ENCODE data around the gene C5orf15.

C5orf15 gene

GRCh38 chr5:133990396-133990795 is 22.0 kb upstream of the C5orf15 start:
- Histone ChIP-seq H3K27ac (ENCODE audit: poor library complexity, severe bottlenecking) (no peak overlapping the region), H3K4me1 (ENCODE audit: insufficient read depth, poor library complexity, severe bottlenecking) (peaks cover 16% of the 10 kb centered on the region), H3K9me3 (ENCODE audit: severe bottlenecking) (no peaks in the 10 kb centered on the region), H3K36me3 (ENCODE audit: low read depth) (peaks cover 78% of the 10 kb centered on the region), H3K4me3 (ENCODE audit: severe bottlenecking) (no peak overlapping the region), H3K27me3 (ENCODE audit: insufficient read depth, poor library complexity, severe bottlenecking) (no peaks in the 10 kb centered on the region)
- DNase-seq (ENCODE audit: low spot score) (peak; percentile 35), ATAC-seq (ENCODE audit: low read depth) (no peak)
- no peak for TF ChIP-seq CTCF (IDR thresholded peaks at IDR 0.05; ENCODE audit: poor library complexity, severe bottlenecking)

- Histone ChIP-seq H3K36me3 (ENCODE audit: low read depth) (peaks cover 100% of the 10 kb centered on the region), H3K27me3 (ENCODE audit: insufficient read depth, poor library complexity, severe bottlenecking) (no peaks in the 10 kb centered on the region), H3K27ac (ENCODE audit: poor library complexity, severe bottlenecking) (no peak overlapping the region), H3K9me3 (ENCODE audit: severe bottlenecking) (no peaks in the 10 kb centered on the region), H3K4me1 (ENCODE audit: insufficient read depth, poor library complexity, severe bottlenecking) (no peaks in the 10 kb centered on the region), H3K4me3 (ENCODE audit: severe bottlenecking) (no peak overlapping the region)
- no peak for DNase-seq (ENCODE audit: low spot score)
- no peak for ATAC-seq (ENCODE audit: low read depth)
- no peak for TF ChIP-seq CTCF (IDR thresholded peaks at IDR 0.05; ENCODE audit: poor library complexity, severe bottlenecking)
Measured at GRCh38 chr5:133985540-133986180, 17.2 kb upstream of the C5orf15 start.

GRCh38 chr5:133983674-133984073 is 15.2 kb upstream of the C5orf15 start:
- H3K36me3 ChIP-seq (ENCODE audit: low read depth): peaks cover 97% of the 10 kb centered on the region

GRCh38 chr5:133981714-133982113 is 13.3 kb upstream of the C5orf15 start:
- ATAC-seq (ENCODE audit: low read depth) (no peak), DNase-seq (ENCODE audit: low spot score) (no peak)
- no peak for TF ChIP-seq CTCF (IDR thresholded peaks at IDR 0.05; ENCODE audit: poor library complexity, severe bottlenecking)
- Histone ChIP-seq H3K27me3 (ENCODE audit: insufficient read depth, poor library complexity, severe bottlenecking) (no peaks in the 10 kb centered on the region), H3K27ac (ENCODE audit: poor library complexity, severe bottlenecking) (no peak overlapping the region), H3K4me1 (ENCODE audit: insufficient read depth, poor library complexity, severe bottlenecking) (no peaks in the 10 kb centered on the region), H3K9me3 (ENCODE audit: severe bottlenecking) (no peaks in the 10 kb centered on the region), H3K4me3 (ENCODE audit: severe bottlenecking) (no peak overlapping the region), H3K36me3 (ENCODE audit: low read depth) (peaks cover 97% of the 10 kb centered on the region)

More at GRCh38 chr5:133983674-133984073, 15.2 kb upstream of the C5orf15 start:
- no peak for DNase-seq (ENCODE audit: low spot score)
- H3K27ac ChIP-seq (ENCODE audit: poor library complexity, severe bottlenecking): no peak overlapping the region
- no peaks in the 10 kb centered on the region for H3K27me3 ChIP-seq (ENCODE audit: insufficient read depth, poor library complexity, severe bottlenecking)
- H3K4me1 ChIP-seq (ENCODE audit: insufficient read depth, poor library complexity, severe bottlenecking): no peaks in the 10 kb centered on the region
- H3K9me3 ChIP-seq (ENCODE audit: severe bottlenecking): no peaks in the 10 kb centered on the region
- no peak for TF ChIP-seq CTCF (IDR thresholded peaks at IDR 0.05; ENCODE audit: poor library complexity, severe bottlenecking)
- no peak overlapping the region for H3K4me3 ChIP-seq (ENCODE audit: severe bottlenecking)
- no peak for ATAC-seq (ENCODE audit: low read depth)

GRCh38 chr5:133980652-133981051 is 12.2 kb upstream of the C5orf15 start:
- no peaks in the 10 kb centered on the region for H3K4me1 ChIP-seq (ENCODE audit: insufficient read depth, poor library complexity, severe bottlenecking)
- DNase-seq (ENCODE audit: low spot score) (no peak), ATAC-seq (ENCODE audit: low read depth) (no peak)
- TF ChIP-seq CTCF (IDR thresholded peaks at IDR 0.05; ENCODE audit: poor library complexity, severe bottlenecking): no peak
- no peak overlapping the region for H3K27ac ChIP-seq (ENCODE audit: poor library complexity, severe bottlenecking)
- H3K36me3 ChIP-seq (ENCODE audit: low read depth): peaks cover 97% of the 10 kb centered on the region
- H3K27me3 ChIP-seq (ENCODE audit: insufficient read depth, poor library complexity, severe bottlenecking): no peaks in the 10 kb centered on the region
- H3K4me3 ChIP-seq (ENCODE audit: severe bottlenecking): no peak overlapping the region
- H3K9me3 ChIP-seq (ENCODE audit: severe bottlenecking): no peaks in the 10 kb centered on the region
